WERI-Rb-1 (cell line): ENCODE data around the gene METTL25B.

Experiments
- DNase-seq: peaks from one replicate; pipeline ENCODE4 v3.0.0-alpha.2; 2020
- H3K27ac ChIP-seq: fragments of 250-450 bp; sonication (Bioruptor Pico); 2 replicates; pipeline ENCODE4 v1.5.1; 2020; ENCODE audit warnings: mild to moderate bottlenecking, moderate library complexity
- H3K27me3 ChIP-seq: fragments of 250-450 bp; sonication (Bioruptor Pico); 2 replicates; pipeline ENCODE4 v1.5.1; 2021; ENCODE audit warnings: mild to moderate bottlenecking, low read depth, moderate library complexity; ENCODE audit not compliant: insufficient read depth, severe bottlenecking
- H3K36me3 ChIP-seq: fragments of 250-450 bp; sonication (Bioruptor Pico); 2 replicates; pipeline ENCODE4 v1.5.1; 2020; ENCODE audit warnings: mild to moderate bottlenecking, moderate library complexity
- H3K4me3 ChIP-seq: 2 replicates; pipeline ENCODE4 v1.5.1; 2011; ENCODE audit warnings: low read depth, mild to moderate bottlenecking, control low read depth, low read length
- H3K9me3 ChIP-seq: fragments of 250-450 bp; sonication (Bioruptor Pico); 2 replicates; pipeline ENCODE4 v1.5.1; 2021; ENCODE audit warnings: mild to moderate bottlenecking, moderate library complexity; ENCODE audit not compliant: severe bottlenecking
- TF ChIP-seq, protein P1 (sequence below): IDR thresholded peaks from 2 replicates; pipeline ENCODE4 v1.5.1; 2011; ENCODE audit warnings: low read depth, mild to moderate bottlenecking, control low read depth, inconsistent platforms, low read length

METTL25B gene

DNA sequence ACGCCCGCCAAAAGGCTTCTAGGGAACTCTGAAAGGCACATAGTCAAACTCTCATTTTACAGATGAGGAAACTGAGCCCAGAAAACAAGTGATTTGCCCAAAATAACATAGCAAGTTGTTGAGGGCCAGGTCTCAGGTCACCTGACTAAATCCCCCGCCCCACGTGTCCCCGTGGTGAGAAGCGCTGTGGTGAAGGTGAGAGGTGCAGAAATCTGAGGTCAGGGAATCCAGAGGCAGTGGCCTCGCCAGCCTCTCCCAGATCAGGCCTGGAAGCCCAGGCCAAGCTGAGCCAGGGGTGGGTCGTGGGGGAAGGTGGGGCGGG is 18.1 kb downstream of the METTL25B start:
- Histone ChIP-seq H3K27ac (peak overlapping the region; percentile 99), H3K27me3 (no peaks in the 10 kb centered on the region), H3K4me3 (peak overlapping the region; percentile 52), H3K9me3 (no peaks in the 10 kb centered on the region), H3K36me3 (peaks cover 82% of the 10 kb centered on the region)
- DNase-seq, result no peak
- TF ChIP-seq, protein P1, sequence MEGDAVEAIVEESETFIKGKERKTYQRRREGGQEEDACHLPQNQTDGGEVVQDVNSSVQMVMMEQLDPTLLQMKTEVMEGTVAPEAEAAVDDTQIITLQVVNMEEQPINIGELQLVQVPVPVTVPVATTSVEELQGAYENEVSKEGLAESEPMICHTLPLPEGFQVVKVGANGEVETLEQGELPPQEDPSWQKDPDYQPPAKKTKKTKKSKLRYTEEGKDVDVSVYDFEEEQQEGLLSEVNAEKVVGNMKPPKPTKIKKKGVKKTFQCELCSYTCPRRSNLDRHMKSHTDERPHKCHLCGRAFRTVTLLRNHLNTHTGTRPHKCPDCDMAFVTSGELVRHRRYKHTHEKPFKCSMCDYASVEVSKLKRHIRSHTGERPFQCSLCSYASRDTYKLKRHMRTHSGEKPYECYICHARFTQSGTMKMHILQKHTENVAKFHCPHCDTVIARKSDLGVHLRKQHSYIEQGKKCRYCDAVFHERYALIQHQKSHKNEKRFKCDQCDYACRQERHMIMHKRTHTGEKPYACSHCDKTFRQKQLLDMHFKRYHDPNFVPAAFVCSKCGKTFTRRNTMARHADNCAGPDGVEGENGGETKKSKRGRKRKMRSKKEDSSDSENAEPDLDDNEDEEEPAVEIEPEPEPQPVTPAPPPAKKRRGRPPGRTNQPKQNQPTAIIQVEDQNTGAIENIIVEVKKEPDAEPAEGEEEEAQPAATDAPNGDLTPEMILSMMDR, result no peak

DNA sequence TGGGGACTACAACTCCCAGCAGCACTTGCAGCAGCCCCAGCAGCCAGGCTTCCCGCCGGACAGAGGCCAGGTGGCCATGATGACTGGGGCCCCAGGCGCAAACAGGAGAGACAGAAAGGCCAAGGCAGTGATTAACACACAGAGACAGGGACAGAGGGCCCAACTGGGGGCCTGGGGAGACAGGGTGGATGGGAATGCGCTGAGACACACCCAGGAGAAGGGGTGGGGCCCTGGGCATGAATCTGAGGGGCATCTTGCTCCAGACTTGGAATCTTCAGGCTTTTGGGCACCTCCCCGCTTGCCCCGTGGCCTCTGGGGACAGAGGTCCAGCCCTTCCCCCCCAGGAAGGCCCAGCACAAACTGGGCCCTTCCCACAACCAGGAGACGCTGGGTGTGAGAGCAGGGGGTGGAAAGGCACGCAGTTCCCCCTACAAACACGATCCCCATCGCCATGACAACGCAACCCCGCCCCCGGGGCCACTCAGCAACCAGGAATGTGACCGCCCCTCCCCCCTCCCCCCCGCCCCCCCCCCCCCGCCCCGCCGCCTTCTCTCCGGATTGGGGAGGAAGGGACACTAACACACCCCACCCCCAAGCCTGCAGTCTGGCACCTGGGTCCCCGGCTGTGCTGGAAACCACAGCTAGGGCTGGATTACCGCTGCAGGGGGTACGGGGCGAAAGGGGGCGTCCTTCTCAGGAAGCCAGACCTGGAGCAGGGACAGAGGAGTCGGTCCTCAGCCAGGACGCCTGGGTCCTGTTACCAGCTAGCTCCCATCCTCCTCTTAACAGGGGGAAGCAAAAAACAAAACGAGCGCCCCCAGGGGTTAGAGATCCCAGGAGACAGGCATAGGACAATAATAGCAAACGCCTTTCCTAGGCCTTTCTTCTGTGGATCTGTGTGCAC is 18.7 kb downstream of the METTL25B start:
- Histone ChIP-seq H3K36me3 (peaks cover 78% of the 10 kb centered on the region), H3K27ac (peak overlapping the region; percentile 99), H3K27me3 (no peaks in the 10 kb centered on the region), H3K9me3 (no peaks in the 10 kb centered on the region), H3K4me3 (peak overlapping the region; percentile 87)
- DNase-seq, result peak; percentile 99
- TF ChIP-seq, protein P1, result peak; percentile 58

GRCh38 chr1:156747742-156748669 is 19.7 kb downstream of the METTL25B start:
- TF ChIP-seq, protein P1, result no peak
- Histone ChIP-seq H3K27me3 (no peaks in the 10 kb centered on the region), H3K9me3 (no peaks in the 10 kb centered on the region), H3K4me3 (peak overlapping the region; percentile 87), H3K36me3 (peaks cover 71% of the 10 kb centered on the region), H3K27ac (peak overlapping the region; percentile 99)
- DNase-seq, result no peak

- Histone ChIP-seq H3K27me3 (no peaks in the 10 kb centered on the region), H3K36me3 (peaks cover 63% of the 10 kb centered on the region), H3K27ac (peak overlapping the region; percentile 99), H3K4me3 (peak overlapping the region; percentile 87), H3K9me3 (no peaks in the 10 kb centered on the region)
- peak; percentile 51 for DNase-seq
- TF ChIP-seq, protein P1, result no peak
Measured at GRCh38 chr1:156748670-156749418, 20.6 kb downstream of the METTL25B start.

DNA sequence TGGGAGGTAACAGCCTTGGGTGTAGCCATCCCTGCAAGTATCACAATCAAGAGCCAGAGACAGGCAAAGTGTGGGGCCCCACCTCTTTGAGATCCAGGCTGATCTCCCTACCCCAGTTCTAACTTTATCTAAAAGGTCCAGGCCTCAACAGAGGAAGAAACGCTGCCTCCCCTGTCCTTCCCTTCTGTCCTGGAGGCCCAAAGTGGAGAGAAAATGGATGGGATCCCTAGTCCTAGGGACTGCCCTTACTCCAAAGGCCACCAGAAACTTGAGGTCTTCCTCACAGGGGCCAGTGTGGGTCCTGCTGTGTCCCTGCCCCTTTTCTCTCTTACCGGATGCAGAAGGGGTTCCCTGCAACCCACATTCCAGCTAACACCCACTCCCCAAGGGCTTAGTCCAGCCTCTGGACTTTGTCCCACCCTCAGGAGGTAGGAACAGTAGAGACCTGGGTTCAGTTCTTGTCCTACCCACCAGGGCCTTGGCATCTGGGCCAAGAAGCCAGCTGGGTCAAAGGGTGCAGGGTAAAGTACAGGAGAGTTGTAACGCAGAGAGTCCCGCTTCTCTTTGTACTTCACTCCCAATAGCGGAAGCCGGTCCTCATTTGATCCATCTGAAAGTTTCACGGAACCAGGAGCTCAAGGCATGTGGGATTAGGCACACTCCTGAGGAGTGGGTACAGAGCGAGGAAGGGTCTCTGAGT is 21.3 kb downstream of the METTL25B start:
- TF ChIP-seq, protein P1, result no peak
- H3K27ac ChIP-seq, result peak overlapping the region; percentile 99
- DNase-seq, result no peak
- H3K27me3 ChIP-seq, result no peaks in the 10 kb centered on the region
- H3K36me3 ChIP-seq, result peaks cover 59% of the 10 kb centered on the region
- peak overlapping the region; percentile 87 for H3K4me3 ChIP-seq
- no peaks in the 10 kb centered on the region for H3K9me3 ChIP-seq
